Neural cell (in vitro differentiated cells): ENCODE results near the gene ZNF662. TPM values are rescaled to one million over a fixed set of nuclear protein-coding genes. Genes with fewer than 3 reads are reported as not detected.

Source experiments
- H2AFZ ChIP-seq: fragments of 200-600, 300-800 bp; sonication (generic), shearing (Covaris generic); 2 replicates; pipeline ENCODE4 v1.6.0; 2014; ENCODE audit warnings: low read depth, mild to moderate bottlenecking, antibody characterized with exemption, low read length, moderate library complexity
- H3F3A ChIP-seq: fragments of 200-600 bp; shearing (Covaris generic); 2 replicates; pipeline ENCODE4 v1.6.1; 2016; ENCODE audit warnings: mild to moderate bottlenecking, moderate library complexity, mixed read lengths, antibody characterized with exemption, low read length; ENCODE audit not compliant: insufficient read depth, poor library complexity, severe bottlenecking
- H3K27ac ChIP-seq: fragments of 200-600, 300-800 bp; sonication (generic), shearing (Covaris generic); 2 replicates; pipeline ENCODE4 v1.5.1; 2014; ENCODE audit warnings: mild to moderate bottlenecking, low read length, moderate library complexity
- H3K27me3 ChIP-seq: fragments of 300-800, 200-600 bp; sonication (generic), shearing (Covaris generic); 2 replicates; pipeline ENCODE4 v1.6.0; 2014; ENCODE audit warnings: mild to moderate bottlenecking, low read depth, low read length, moderate library complexity; ENCODE audit not compliant: insufficient read depth
- H3K36me3 ChIP-seq: fragments of 300-800, 200-600 bp; sonication (generic), shearing (Covaris generic); 2 replicates; pipeline ENCODE4 v1.5.1; 2014; ENCODE audit warnings: mild to moderate bottlenecking, antibody characterized with exemption, low read length, moderate library complexity; ENCODE audit not compliant: insufficient read depth
- H3K4me2 ChIP-seq: fragments of 300-800, 200-600 bp; sonication (generic), shearing (Covaris generic); 2 replicates; pipeline ENCODE4 v1.6.0; 2014; ENCODE audit warnings: mild to moderate bottlenecking, low read length
- H3K4me3 ChIP-seq: fragments of 300-800, 200-600 bp; sonication (generic), shearing (Covaris generic); 2 replicates; pipeline ENCODE4 v1.5.1; 2014; ENCODE audit warnings: mild to moderate bottlenecking, low read length, moderate library complexity
- H3K79me2 ChIP-seq: fragments of 200-600 bp; shearing (Covaris generic); replicated peaks from 2 replicates; pipeline ENCODE4 v1.6.0; 2014; ENCODE audit warnings: mild to moderate bottlenecking, low read length, moderate library complexity; ENCODE audit not compliant: insufficient read depth
- H3K9ac ChIP-seq: fragments of 300-800, 200-600 bp; sonication (generic), shearing (Covaris generic); 2 replicates; pipeline ENCODE4 v1.6.1; 2016; ENCODE audit warnings: mild to moderate bottlenecking, low read length, mixed read lengths
- H3K9me2 ChIP-seq: fragments of 200-600 bp; shearing (Covaris generic); 2 replicates; pipeline ENCODE4 v1.6.1; 2016; ENCODE audit warnings: mild to moderate bottlenecking, low read length, mixed read lengths; ENCODE audit not compliant: insufficient read depth
- H3K9me3 ChIP-seq: fragments of 200-600, 300-800 bp; sonication (generic), shearing (Covaris generic); 2 replicates; pipeline ENCODE4 v1.6.1; 2016; ENCODE audit warnings: mild to moderate bottlenecking, mixed run types, low read length, moderate library complexity, mixed read lengths
- H4K20me1 ChIP-seq: fragments of 200-600 bp; shearing (Covaris generic); 2 replicates; pipeline ENCODE4 v1.6.1; 2016; ENCODE audit warnings: mild to moderate bottlenecking, mixed run types; ENCODE audit not compliant: insufficient read depth
- EP300 ChIP-seq: fragments of 450-650 bp; conservative IDR thresholded peaks from 2 replicates; pipeline ENCODE4 v1.6.1; 2014; ENCODE audit warnings: antibody characterized with exemption, mild to moderate bottlenecking, moderate library complexity; ENCODE audit not compliant: poor library complexity, severe bottlenecking
- EZH2 ChIP-seq: fragments of 200-600, 300-800 bp; shearing (Covaris generic), sonication (generic); IDR thresholded peaks from 2 replicates; pipeline ENCODE4 v1.6.1; 2014; ENCODE audit warnings: antibody characterized with exemption, low read length, borderline replicate concordance, mild to moderate bottlenecking; ENCODE audit not compliant: insufficient read depth, poor library complexity, severe bottlenecking
- MXI1 ChIP-seq: fragments of 450-650 bp; conservative IDR thresholded peaks from 2 replicates; pipeline ENCODE4 v1.6.1; 2014; ENCODE audit warnings: antibody characterized with exemption, mild to moderate bottlenecking; ENCODE audit not compliant: poor library complexity, severe bottlenecking
- POLR2AphosphoS5 ChIP-seq: IDR thresholded peaks from 2 replicates; pipeline ENCODE4 v1.6.1; 2012
- RAD21 ChIP-seq: fragments of 450-650 bp; conservative IDR thresholded peaks from 2 replicates; pipeline ENCODE4 v1.6.1; 2014; ENCODE audit warnings: antibody characterized with exemption, mild to moderate bottlenecking, moderate library complexity
- REST ChIP-seq: IDR thresholded peaks from 2 replicates; pipeline ENCODE4 v1.6.1; 2012; ENCODE audit warnings: borderline replicate concordance
- SMC3 ChIP-seq: fragments of 450-650 bp; conservative IDR thresholded peaks from 2 replicates; pipeline ENCODE4 v1.6.1; 2014; ENCODE audit warnings: antibody characterized with exemption, mild to moderate bottlenecking, moderate library complexity; ENCODE audit not compliant: poor library complexity
- TAF1 ChIP-seq: IDR thresholded peaks from 2 replicates; pipeline ENCODE4 v1.6.1; 2012; ENCODE audit warnings: low read depth
- polyA plus RNA-seq: library from polyadenylated mRNA; depleted of rRNA; stranded (reverse); fragments of >200 nt; gene quantifications from 2 replicates; pipeline ENCODE4 v1.2.3, GENCODE V29; 2014
- TF ChIP-seq, protein P1 (sequence below): fragments of 450-650 bp; IDR thresholded peaks from 2 replicates; pipeline ENCODE4 v1.5.1; 2014; ENCODE audit warnings: antibody characterized with exemption, mild to moderate bottlenecking, moderate library complexity; ENCODE audit not compliant: poor library complexity, severe bottlenecking

ZNF662 gene
- polyA plus RNA-seq, 1 donor from 2014 or later: not detected

DNA sequence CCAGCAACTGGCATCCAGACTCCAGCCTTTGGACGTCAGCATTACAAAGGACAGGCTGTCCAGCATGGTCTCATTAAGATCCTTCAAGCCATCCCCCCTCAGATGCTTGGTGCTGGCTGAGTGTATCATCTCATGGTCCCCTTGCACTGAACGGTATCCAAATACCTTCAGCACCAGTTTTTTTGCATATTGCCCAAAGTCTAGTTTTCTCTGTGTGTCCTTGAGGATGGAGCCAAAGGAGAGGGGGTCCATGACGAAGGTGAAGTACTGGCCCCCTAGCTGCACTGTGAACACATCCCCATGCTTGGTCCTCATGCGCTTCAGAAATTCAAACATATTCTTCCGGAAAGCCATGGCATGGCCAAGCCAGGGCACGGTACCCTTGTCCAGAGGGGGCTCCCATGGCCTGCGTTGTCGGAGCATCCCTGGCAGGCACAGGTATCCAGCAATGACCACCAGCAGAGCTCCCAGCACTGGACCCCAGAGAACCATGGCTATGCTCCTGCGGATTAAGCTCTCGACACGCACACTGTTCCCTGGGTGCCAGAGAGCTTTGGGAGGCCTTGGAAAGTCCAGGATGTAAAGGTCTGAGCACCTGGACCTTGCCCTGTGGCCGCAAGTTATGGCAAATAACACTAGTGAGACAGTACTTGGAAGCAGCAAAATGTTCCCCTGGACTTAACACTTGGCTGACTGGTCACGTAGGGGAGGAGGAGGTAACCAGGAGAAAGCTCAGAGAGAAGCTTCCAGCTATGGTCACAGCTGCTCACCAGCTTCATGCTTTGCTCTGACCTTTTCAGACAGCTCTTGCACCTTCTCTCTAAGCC, 30.4 kb upstream of the ZNF662 start, which contains the start of gene CYP8B1:
CYP8B1 (minus strand) TSS at position 555 of the 827 bp plus-strand sequence; CDS start at position 492, 63 bp downstream.
- no peaks in the 10 kb centered on the region for H3F3A ChIP-seq
- H3K36me3 ChIP-seq: no peaks in the 10 kb centered on the region
- no peaks in the 10 kb centered on the region for H3K9me2 ChIP-seq
- H3K27me3 ChIP-seq: no peaks in the 10 kb centered on the region
- H3K27ac ChIP-seq: no peak within 1 kb of the TSS
- no peaks in the 10 kb centered on the region for H3K9me3 ChIP-seq
- H3K4me3 ChIP-seq: no peak within 1 kb of the TSS
- H4K20me1 ChIP-seq: no peaks in the 10 kb centered on the region
- no peak within 1 kb of the TSS for H2AFZ ChIP-seq
- no peak within 1 kb of the TSS for H3K9ac ChIP-seq
- H3K4me2 ChIP-seq: no peak within 1 kb of the TSS
- TF ChIP-seq SMC3 (no peak), RAD21 (no peak), REST (no peak), MXI1 (no peak), EP300 (no peak), EZH2 (no peak), POLR2AphosphoS5 (no peak), TAF1 (no peak)
- TF ChIP-seq, protein P1, sequence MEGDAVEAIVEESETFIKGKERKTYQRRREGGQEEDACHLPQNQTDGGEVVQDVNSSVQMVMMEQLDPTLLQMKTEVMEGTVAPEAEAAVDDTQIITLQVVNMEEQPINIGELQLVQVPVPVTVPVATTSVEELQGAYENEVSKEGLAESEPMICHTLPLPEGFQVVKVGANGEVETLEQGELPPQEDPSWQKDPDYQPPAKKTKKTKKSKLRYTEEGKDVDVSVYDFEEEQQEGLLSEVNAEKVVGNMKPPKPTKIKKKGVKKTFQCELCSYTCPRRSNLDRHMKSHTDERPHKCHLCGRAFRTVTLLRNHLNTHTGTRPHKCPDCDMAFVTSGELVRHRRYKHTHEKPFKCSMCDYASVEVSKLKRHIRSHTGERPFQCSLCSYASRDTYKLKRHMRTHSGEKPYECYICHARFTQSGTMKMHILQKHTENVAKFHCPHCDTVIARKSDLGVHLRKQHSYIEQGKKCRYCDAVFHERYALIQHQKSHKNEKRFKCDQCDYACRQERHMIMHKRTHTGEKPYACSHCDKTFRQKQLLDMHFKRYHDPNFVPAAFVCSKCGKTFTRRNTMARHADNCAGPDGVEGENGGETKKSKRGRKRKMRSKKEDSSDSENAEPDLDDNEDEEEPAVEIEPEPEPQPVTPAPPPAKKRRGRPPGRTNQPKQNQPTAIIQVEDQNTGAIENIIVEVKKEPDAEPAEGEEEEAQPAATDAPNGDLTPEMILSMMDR: no peak
- H3K79me2 ChIP-seq: no peaks in the 10 kb centered on the region

DNA sequence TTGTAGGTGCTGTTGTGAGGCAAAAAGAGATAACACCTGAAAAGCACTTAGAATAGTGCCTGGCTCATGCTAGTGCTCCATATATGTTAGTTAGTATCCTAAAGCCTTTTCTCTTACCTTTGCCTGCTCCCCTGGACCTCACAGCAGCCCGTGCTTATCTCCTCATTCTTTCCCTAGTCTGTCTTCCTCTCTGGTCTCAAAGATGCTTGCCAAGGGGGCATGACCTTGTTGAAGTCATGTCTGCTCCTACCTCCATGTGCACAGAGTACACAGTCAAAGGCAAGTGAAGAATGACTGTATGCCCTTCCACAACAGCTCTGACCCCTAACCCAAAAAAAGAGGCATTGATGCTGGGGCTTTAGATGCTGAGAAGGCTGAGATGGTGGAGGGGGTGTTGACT, 29.5 kb upstream of the ZNF662 start:
- H3K4me2 ChIP-seq: no peak overlapping the region
- H3F3A ChIP-seq: no peaks in the 10 kb centered on the region
- H3K9ac ChIP-seq: no peak overlapping the region
- no peak overlapping the region for H3K4me3 ChIP-seq
- H3K9me2 ChIP-seq: no peaks in the 10 kb centered on the region
- no peaks in the 10 kb centered on the region for H4K20me1 ChIP-seq
- TF ChIP-seq, protein P1: no peak
- TF ChIP-seq SMC3: no peak
- no peak for TF ChIP-seq EZH2
- TF ChIP-seq MXI1: no peak
- TF ChIP-seq EP300: no peak
- no peak for TF ChIP-seq POLR2AphosphoS5
- TF ChIP-seq TAF1: no peak
- TF ChIP-seq REST: no peak
- no peak for TF ChIP-seq RAD21
- H3K27me3 ChIP-seq: no peaks in the 10 kb centered on the region
- H3K79me2 ChIP-seq: no peaks in the 10 kb centered on the region
- no peak overlapping the region for H2AFZ ChIP-seq
- no peaks in the 10 kb centered on the region for H3K9me3 ChIP-seq
- H3K36me3 ChIP-seq: no peaks in the 10 kb centered on the region
- H3K27ac ChIP-seq: no peak overlapping the region
